H7 (cell line): ENCODE data around the gene MAP3K8. TPM values are rescaled to one million over a fixed set of nuclear protein-coding genes. Genes with fewer than 3 reads are reported as not detected.
"Not testable (repeated sequence)": the region's sequence is repeated elsewhere in the genome, so short reads cannot be mapped to it uniquely, and the experiment has no call there.

Source experiments
- DNase-seq: peaks from one replicate; pipeline ENCODE4 v3.0.0; 2012
- H3K27me3 ChIP-seq: 2 replicates; pipeline ENCODE4 v1.6.0; 2011; ENCODE audit warnings: mild to moderate bottlenecking, low read length; ENCODE audit not compliant: control insufficient read depth, insufficient read depth
- H3K36me3 ChIP-seq: replicated peaks from 2 replicates; pipeline ENCODE4 v1.5.1; 2011; ENCODE audit warnings: low read length; ENCODE audit not compliant: control insufficient read depth, insufficient read depth
- H3K4me3 ChIP-seq: 2 replicates; pipeline ENCODE4 v1.5.1; 2011; ENCODE audit warnings: low read depth, mild to moderate bottlenecking, control low read depth, low read length, moderate library complexity; ENCODE audit not compliant: insufficient read depth
- total RNA-seq: library from RNA; depleted of rRNA; stranded (reverse); fragments of >200 nt; shearing (Covaris generic); gene quantifications from 2 replicates; pipeline ENCODE4 v1.2.3, GENCODE V29; 2014

Gene MAP3K8
- total RNA-seq, 1 experiment from 2014 or later: 10.5 TPM

DNA sequence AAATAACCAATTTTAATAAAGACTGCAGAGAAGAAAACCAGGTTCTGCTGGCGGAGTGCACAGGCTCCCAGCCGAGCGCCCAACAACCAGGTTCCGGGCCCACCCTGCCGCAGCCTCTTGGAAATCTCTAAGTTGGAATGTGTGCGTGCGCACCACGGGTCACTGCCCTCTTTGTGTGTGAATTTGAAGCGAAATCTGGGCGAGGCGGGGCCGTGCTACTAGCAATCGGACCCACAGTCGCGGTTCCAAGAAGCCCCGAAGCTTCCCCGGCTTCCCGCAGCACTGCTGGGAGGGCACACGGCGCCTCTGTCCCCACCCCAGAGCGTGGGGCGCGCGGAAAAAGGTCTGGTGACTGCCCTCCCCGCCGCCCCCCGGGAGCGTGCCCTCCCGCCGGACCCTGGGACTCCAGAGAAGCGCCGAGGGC lies 666 bp upstream of the MAP3K8 start:
- DNase-seq: peak; percentile 80
- Histone ChIP-seq H3K36me3 (no peaks in the 10 kb centered on the region), H3K4me3 (peak overlapping the region; percentile 86), H3K27me3 (peaks cover 8% of the 10 kb centered on the region; the same call in 1 of the 2 replicates)

DNA sequence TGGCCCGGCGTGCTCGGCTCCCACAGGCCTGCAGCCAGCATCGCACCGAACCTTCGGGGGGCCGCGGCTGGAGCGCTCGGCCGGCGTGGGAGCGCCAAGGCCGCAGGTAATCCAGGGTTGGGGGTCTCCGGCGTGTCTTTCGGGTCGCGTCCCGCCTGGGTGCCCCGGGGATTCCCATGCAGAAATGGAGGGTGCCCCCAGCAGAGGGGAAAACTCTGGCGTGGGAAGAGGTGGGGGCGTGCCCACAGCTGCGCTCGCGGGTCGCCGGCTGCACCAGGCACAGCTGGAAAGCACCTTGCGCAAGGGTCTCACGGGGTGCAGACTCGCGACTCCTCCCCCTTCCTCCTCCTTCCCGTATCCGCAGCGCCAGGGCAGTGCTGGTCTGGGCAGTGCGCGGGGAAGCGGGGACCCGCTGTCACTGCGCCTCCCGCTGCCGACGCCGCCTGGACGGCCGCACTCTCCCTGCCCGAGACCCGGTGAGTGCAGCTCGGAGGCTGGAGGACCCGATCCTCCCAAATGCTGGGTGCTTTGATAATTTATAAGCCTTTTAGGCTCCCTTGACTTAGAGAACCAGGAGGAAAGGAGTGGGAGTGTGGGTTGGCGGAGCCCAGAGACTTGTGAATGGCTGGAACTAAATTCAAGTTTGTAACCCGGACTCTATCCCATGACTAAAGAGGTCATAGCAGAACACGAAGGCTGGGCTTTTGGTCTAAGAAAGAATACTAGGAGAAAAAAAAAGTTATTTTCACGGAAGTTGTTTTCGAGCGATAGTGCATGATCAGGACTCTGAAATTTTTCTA lies 489 bp downstream of the MAP3K8 start:
- Histone ChIP-seq H3K27me3 (peaks cover 8% of the 10 kb centered on the region; the same call in 1 of the 2 replicates), H3K36me3 (no peaks in the 10 kb centered on the region), H3K4me3 (peak overlapping the region; percentile 86)
- DNase-seq: peak; percentile 85

DNA sequence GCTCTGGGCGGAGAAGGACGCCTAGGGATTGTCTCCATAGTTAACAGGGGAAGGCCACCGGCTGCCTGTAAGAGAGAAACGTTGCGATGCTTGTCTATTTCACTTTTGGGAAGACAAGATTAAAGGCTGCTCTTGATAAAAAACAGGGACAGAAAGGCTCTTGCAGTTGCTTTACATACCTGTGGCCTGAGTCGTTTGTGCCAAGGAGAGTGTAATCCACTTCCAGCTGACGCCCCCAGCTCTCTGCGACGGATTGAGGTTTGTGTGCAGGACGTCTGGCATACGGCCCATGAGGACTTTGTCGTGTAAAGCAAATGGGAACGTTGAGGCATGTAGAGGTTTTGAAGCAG lies 1.1 kb downstream of the MAP3K8 start:
- DNase-seq: no peak
- no peaks in the 10 kb centered on the region for H3K36me3 ChIP-seq
- peaks cover 8% of the 10 kb centered on the region; the same call in 1 of the 2 replicates for H3K27me3 ChIP-seq
- H3K4me3 ChIP-seq: peak overlapping the region; percentile 86

DNA sequence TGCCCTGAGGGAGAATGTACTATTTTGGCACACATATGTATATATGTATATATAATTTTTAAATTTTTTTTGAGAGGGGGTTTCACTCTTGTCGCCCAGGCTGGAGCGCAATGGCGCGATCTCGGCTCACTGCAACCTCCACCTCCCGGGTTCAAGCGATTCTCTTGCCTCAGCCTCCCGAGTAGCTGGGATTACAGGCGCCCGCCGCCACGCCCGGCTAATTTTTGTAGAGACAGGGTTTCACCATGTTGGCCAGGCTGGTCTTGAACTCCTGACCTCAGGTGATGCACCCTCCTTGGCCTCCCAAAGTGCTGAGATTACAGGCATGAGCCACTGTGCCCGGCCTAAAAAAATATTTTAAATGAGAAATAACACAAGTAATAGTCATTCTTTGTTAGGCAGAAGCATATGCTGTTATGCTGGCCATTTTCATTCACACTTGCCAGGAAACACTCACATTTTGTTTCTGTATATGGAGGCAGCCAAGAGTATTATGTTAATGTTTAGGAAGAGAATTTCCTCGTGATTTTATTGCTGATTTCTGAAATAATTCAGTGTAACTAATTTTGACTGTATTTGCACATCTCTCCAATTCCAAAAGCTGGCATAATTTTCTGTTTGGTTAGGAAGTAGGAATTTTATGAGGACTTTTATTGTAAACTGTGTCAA lies 1.6 kb downstream of the MAP3K8 start:
- not testable (repeated sequence) for DNase-seq, H3K27me3 ChIP-seq

DNA sequence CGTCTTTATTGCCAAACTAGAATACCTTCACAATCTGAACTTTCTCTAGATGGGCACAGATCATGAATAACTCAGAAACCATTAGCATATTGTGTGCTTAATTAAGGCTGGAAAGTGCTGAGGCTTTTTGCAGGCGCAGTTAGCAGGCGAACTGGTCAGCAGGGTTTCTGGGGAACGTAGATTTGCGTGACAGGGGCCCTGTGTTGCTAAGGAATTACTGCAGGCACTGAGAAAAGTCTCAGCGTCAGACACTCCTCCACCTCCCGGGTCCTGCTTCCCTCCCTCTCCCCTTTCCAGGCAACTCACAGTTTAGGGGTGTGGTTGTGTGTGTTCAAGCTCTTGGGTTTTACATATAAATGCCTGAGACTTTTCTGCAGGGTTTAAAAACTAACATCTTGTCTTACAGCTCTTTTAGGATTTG lies 2.2 kb downstream of the MAP3K8 start:
- peak; percentile 66 for DNase-seq
- Histone ChIP-seq H3K36me3 (no peaks in the 10 kb centered on the region), H3K27me3 (peaks cover 8% of the 10 kb centered on the region; the same call in 1 of the 2 replicates), H3K4me3 (peak overlapping the region; percentile 9; the same call in 1 of the 2 replicates)

More for the DNA sequence above, 1.6 kb downstream of the MAP3K8 start:
- peak overlapping the region; percentile 86 for H3K4me3 ChIP-seq
- not testable (repeated sequence) for H3K36me3 ChIP-seq

DNA sequence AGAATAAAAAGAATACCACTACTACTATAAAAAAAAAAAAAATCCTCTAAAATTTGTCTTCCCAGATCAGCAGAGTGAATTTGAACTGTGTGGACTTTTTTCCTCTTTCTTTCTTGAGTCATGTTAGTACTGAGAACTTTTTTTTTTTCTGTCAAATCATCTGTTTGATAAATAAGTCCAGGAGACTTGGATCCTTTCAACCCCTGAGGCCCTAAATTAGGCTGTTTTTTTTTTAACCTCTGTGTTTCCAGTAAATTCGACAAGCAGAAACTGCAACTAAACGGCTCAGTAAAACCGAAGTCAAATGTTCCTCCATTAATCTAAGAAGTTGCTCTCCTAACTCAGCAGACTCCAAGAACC lies 2.7 kb downstream of the MAP3K8 start:
- no peak for DNase-seq
- Histone ChIP-seq H3K36me3 (no peaks in the 10 kb centered on the region), H3K27me3 (peaks cover 8% of the 10 kb centered on the region; the same call in 1 of the 2 replicates), H3K4me3 (no peak overlapping the region)

DNA sequence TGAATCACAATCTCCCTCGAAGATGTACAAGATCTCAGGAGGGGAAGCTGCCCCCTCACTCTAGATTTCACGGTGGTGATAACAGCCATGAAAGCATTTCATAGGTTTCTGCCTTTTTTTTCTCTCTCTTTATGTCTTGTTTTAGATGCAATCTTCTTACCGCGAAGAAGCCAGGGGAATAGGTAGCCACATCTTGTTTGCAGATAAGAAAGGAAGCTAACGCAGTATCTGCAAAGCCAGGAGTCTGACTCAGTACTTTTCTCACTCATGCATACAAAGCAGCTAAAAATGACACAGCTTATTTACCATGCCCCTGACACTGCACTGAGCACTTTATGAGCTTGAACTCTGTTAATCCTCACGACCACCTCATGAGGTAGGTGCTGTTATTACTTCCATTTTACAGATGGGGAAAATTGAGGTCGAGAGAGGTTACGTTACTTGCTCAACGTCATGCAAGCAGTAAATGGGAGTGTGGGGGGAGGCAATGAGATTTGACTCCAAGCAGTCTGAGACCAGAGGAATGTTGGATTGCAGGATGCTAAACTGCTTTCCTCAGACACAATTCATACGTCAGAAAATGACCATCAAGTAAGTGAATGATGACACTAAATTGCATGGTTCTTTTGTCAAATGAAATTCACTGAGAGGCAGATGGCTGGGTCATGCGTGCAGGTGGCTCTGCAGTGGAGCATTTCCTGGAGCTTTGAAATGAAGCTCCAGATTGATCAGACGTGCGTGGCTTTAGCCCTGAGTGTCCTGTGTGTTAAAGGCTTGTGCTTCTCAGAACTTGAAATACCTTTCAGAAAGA lies 3.3 kb downstream of the MAP3K8 start:
- peaks cover 7% of the 10 kb centered on the region; the same call in 1 of the 2 replicates for H3K27me3 ChIP-seq
- DNase-seq: no peak
- H3K4me3 ChIP-seq: no peak overlapping the region
- no peaks in the 10 kb centered on the region for H3K36me3 ChIP-seq

DNA sequence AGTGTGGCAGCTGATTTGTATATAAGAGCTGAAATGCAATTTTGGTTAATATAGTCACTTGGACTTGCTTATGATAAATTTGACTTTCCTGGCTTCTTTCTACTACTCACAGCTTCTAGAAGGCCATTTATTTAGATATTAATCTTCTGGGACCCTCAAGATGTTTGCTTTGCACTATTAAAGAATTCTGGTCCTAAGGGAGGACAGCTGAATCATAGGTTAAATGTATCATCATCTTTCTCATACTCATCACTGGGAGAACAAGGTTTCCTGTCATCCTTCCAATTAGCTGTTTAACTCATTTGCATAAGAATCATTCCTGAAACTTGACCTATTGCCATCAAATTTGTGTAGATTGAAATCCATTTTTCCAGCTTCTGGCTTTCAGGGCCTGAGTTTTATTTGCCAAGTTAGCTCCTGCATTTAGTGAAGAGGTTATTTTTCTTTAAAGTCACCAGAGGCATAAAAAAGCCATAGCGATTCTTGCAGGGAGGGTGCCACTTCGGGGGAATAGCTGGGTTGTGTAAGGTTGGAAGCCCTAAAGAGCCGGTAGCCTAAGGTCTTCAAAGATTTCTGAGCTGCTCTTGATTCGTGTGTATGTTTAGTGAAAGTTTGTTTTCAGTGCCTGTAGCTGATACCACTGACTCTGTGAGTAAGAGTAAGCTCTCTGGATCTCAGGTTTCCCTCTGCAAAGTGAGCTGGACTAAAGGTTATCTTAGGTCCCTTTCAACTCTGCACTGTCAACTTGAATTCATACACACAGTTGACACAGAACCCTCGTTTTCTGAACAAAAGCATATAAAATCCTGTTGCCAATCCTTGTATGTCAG lies 4.3 kb downstream of the MAP3K8 start:
- no peak for DNase-seq
- Histone ChIP-seq H3K36me3 (no peaks in the 10 kb centered on the region), H3K27me3 (peaks cover 7% of the 10 kb centered on the region; the same call in 1 of the 2 replicates), H3K4me3 (no peak overlapping the region)

DNA sequence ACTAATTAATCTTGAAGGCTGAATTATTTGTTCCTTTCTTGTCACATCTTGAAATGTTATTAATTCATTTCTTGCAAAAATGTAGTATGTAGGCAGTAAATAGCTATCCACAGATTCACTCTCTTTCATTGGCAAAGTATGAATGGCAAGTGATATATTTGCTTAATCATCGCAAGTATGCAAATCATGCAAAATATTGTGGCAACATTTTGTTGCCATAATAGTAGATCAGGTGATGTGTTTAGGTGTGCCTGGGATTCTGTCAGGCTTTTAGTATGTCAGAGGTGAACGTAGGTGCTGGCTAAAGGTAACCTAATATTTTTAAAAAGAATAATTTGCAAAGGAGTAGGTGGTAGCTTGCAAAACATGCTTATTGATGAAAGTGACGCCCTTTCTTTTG lies 5.9 kb downstream of the MAP3K8 start:
- DNase-seq: no peak
- Histone ChIP-seq H3K27me3 (peaks cover 5% of the 10 kb centered on the region; the same call in 1 of the 2 replicates), H3K4me3 (no peak overlapping the region), H3K36me3 (no peaks in the 10 kb centered on the region)

DNA sequence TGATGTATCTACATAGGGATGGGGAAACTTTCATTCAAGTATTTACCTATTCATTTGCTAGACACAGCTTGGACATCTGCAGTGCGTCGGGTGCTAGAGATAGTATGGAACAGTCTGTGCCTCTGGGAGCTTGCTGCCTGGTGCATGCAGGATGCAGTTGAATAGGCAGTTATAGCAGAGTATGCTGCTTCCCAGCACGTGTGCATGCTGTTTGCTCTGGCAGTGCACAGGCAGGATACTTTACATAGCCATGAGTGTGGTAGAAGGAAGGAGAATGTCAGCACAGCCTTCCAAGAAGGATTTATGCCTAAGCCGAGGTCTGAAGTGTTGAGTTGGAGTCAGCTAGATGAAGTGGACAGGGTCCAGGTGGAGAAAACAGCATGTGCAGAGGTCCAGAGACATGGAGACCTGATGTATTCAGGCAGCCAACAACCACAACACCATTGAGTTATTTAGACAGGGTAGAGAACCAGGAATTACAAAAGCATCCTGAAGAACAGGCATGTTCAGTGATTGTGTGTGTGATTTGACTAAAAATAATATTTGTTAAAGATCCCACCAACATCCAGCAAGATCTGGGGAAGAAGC lies 8.1 kb downstream of the MAP3K8 start:
- no peaks in the 10 kb centered on the region for H3K27me3 ChIP-seq
- H3K4me3 ChIP-seq: no peak overlapping the region
- H3K36me3 ChIP-seq: no peaks in the 10 kb centered on the region
- no peak for DNase-seq

DNA sequence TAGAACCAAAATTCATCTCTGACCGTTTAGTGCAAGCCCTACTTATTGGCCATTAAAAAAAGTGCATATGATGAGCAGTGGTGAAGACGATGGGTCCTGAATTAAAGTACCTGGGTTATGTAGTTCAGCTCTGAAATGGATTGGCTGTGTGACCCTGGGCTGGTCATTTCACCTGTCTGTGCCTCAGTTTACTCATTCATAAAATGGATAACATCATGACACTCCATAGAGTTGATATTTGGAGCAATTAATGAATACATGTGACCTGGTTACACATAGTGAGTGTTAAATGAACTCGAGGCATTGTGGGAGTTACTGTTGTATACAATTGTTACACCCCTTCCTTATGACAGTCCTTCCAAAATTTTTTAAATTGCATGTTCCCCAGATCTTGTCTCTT lies 9.1 kb downstream of the MAP3K8 start:
- Histone ChIP-seq H3K27me3 (no peaks in the 10 kb centered on the region), H3K4me3 (no peak overlapping the region), H3K36me3 (no peaks in the 10 kb centered on the region)
- no peak for DNase-seq

DNA sequence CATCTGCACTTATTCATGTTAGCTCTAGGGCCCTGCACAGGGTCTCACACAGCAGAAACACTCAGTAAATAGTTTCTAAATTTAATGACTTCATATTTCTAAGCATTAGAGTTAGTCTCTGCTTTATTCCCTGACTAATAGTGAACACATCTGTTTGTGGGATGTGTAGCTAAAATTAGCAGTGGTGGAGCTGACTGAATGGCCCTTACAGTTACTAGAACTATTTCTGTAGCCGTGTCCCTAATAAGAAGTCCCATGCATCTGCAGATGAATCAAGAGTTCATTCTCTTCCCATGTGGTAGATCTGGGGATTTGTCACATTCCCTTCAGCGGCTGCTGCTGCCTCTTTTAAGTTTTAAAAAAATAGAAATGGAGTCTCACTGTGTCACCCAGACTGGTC lies 11.7 kb downstream of the MAP3K8 start:
- H3K4me3 ChIP-seq: no peak overlapping the region
- no peaks in the 10 kb centered on the region for H3K36me3 ChIP-seq
- no peak for DNase-seq
- no peaks in the 10 kb centered on the region for H3K27me3 ChIP-seq

DNA sequence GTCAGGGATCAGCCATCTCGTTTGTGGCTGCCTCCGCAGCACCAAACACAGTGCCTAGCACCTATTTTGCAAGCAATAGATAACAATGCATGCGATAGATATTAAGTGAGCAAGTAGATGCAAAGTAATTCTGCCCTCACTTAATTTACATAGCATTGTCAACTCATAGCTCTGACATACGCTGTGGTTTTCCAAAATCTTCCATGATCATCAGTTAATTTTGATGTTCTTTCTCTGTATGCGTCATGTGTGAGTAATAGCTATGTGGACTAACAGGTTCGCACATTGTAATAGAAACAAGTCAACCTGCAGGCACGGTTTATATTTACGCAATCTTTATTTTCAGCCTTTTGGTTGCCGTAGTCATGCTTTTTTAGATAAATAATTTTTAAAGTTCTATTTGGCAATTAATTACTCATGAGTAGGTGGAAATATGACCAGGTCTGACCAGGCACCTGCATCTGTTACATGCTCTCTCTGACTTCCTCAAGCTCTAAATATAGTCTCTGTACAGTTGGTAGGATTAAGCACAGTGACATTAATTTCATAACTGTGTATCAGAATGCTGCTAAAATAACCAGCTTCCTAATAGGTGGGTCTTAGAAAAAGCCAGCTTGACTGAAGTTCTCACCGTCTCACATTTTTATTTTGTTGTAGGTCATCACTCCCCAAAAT lies 13.3 kb downstream of the MAP3K8 start:
- H3K36me3 ChIP-seq: no peaks in the 10 kb centered on the region

More for the DNA sequence above, 13.3 kb downstream of the MAP3K8 start:
- Histone ChIP-seq H3K27me3 (no peaks in the 10 kb centered on the region), H3K4me3 (no peak overlapping the region)
- DNase-seq: no peak
